Neural progenitor cell (in vitro differentiated cells): ENCODE measurements around the gene MINDY4B. TPM values are rescaled to one million over a fixed set of nuclear protein-coding genes. Genes with fewer than 3 reads are reported as not detected.

Experiments used
- DNase-seq: peaks from one replicate; pipeline ENCODE4 v3.0.0-alpha.2; 2016; ENCODE audit warnings: low spot score
- H2AFZ ChIP-seq: fragments of 200-600 bp; sonication (generic); replicated peaks from 2 replicates; pipeline ENCODE4 v1.6.1; 2016; ENCODE audit warnings: antibody characterized with exemption
- H3F3A ChIP-seq: fragments of 200-600 bp; sonication (generic); 2 replicates; pipeline ENCODE4 v1.6.1; 2016; ENCODE audit warnings: antibody characterized with exemption, low read depth
- H3K27ac ChIP-seq: fragments of 200-600 bp; sonication (generic); 2 replicates; pipeline ENCODE4 v1.5.1; 2016; ENCODE audit warnings: mild to moderate bottlenecking
- H3K27me3 ChIP-seq: fragments of 200-600 bp; sonication (generic); 2 replicates; pipeline ENCODE4 v1.6.1; 2016; ENCODE audit warnings: mild to moderate bottlenecking, moderate library complexity
- H3K36me3 ChIP-seq: fragments of 200-600 bp; sonication (generic); 2 replicates; pipeline ENCODE4 v1.5.1; 2016
- H3K4me1 ChIP-seq: fragments of 200-600 bp; sonication (generic); 2 replicates; pipeline ENCODE4 v1.6.1; 2016; ENCODE audit warnings: mixed run types
- H3K4me2 ChIP-seq: fragments of 200-600 bp; sonication (generic); 2 replicates; pipeline ENCODE4 v1.6.1; 2016
- H3K4me3 ChIP-seq: fragments of 200-600 bp; sonication (generic); 2 replicates; pipeline ENCODE4 v1.5.1; 2016
- H3K79me2 ChIP-seq: fragments of 200-600 bp; sonication (generic); 2 replicates; pipeline ENCODE4 v1.6.1; 2016; ENCODE audit warnings: low read depth
- H3K9ac ChIP-seq: fragments of 200-600 bp; sonication (generic); 2 replicates; pipeline ENCODE4 v1.6.1; 2016
- H3K9me3 ChIP-seq: fragments of 200-600 bp; sonication (generic); 2 replicates; pipeline ENCODE4 v1.5.1; 2016; ENCODE audit warnings: low read depth
- H4K20me1 ChIP-seq: fragments of 200-600 bp; sonication (generic); 2 replicates; pipeline ENCODE4 v1.6.1; 2016; ENCODE audit warnings: low read depth
- H3K27ac Mint-ChIP-seq: 3 replicates; pipeline ENCODE4 v1.8.0; 2021; ENCODE audit warnings: mixed read lengths
- H3K27me3 Mint-ChIP-seq: 2 replicates; pipeline ENCODE4 v1.8.0; 2022; ENCODE audit warnings: low read depth, mild to moderate bottlenecking, inconsistent platforms, moderate library complexity, mixed read lengths; ENCODE audit not compliant: insufficient read depth
- H3K36me3 Mint-ChIP-seq: 3 replicates; pipeline ENCODE4 v1.8.0; 2021; ENCODE audit warnings: mixed read lengths
- H3K4me1 Mint-ChIP-seq: 3 replicates; pipeline ENCODE4 v1.8.0; 2021; ENCODE audit warnings: mixed read lengths
- H3K4me3 Mint-ChIP-seq: 3 replicates; pipeline ENCODE4 v1.8.0; 2021; ENCODE audit warnings: mild to moderate bottlenecking, moderate library complexity, mixed read lengths
- H3K9me3 Mint-ChIP-seq: 3 replicates; pipeline ENCODE4 v1.8.0; 2020; ENCODE audit warnings: mixed read lengths
- EZH2 ChIP-seq: fragments of 200-600 bp; sonication (generic); IDR thresholded peaks from 2 replicates; pipeline ENCODE4 v1.6.1; 2017; ENCODE audit warnings: antibody characterized with exemption, mild to moderate bottlenecking, moderate library complexity
- EZH2phosphoT487 ChIP-seq: fragments of 200-600 bp; sonication (generic); IDR thresholded peaks from 2 replicates; pipeline ENCODE4 v1.6.1; 2017; ENCODE audit warnings: antibody characterized with exemption
- total RNA-seq: library from RNA; depleted of rRNA; stranded (reverse); fragments of >200 nt; gene quantifications from 2 replicates; pipeline ENCODE4 v1.2.3, GENCODE V29; 2015; ENCODE audit warnings: low replicate concordance
- TF ChIP-seq, protein P1 (sequence below): fragments of 200-600 bp; sonication (generic); IDR thresholded peaks from 2 replicates; pipeline ENCODE4 v1.5.1; 2017; ENCODE audit warnings: antibody characterized with exemption, mild to moderate bottlenecking

Gene MINDY4B
- total RNA-seq, 1 donor from 2014 or later = not detected

DNA sequence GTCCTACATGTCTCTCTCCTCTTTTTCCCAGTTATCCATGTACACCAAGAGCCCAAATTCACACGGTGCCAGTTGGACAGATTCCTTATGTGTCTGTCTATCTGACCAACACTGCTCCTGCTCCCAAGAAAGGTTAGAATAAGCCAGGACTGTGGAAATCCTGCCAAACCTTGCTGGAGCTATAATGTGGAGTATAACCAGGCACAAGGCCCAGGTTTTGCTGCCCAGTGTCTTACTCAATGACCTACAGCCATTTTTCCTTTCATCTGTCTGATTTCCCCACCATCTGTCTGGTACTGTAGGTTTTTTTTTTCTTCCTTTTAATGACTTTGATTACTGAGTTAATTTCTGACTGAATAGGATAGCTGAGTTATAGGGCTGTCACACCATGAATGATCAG, 26.5 kb upstream of the MINDY4B start:
- Histone ChIP-seq H3K79me2 (no peaks in the 10 kb centered on the region), H3K27me3 (no peaks in the 10 kb centered on the region), H3F3A (no peaks in the 10 kb centered on the region), H3K36me3 (no peaks in the 10 kb centered on the region), H3K4me1 (no peaks in the 10 kb centered on the region), H3K27ac (no peak overlapping the region), H2AFZ (no peak overlapping the region), H3K4me3 (no peak overlapping the region), H4K20me1 (no peaks in the 10 kb centered on the region), H3K4me2 (no peak overlapping the region), H3K9me3 (no peaks in the 10 kb centered on the region), H3K9ac (no peak overlapping the region)
- no peaks in the 10 kb centered on the region for H3K9me3 Mint-ChIP-seq
- TF ChIP-seq, protein P1, sequence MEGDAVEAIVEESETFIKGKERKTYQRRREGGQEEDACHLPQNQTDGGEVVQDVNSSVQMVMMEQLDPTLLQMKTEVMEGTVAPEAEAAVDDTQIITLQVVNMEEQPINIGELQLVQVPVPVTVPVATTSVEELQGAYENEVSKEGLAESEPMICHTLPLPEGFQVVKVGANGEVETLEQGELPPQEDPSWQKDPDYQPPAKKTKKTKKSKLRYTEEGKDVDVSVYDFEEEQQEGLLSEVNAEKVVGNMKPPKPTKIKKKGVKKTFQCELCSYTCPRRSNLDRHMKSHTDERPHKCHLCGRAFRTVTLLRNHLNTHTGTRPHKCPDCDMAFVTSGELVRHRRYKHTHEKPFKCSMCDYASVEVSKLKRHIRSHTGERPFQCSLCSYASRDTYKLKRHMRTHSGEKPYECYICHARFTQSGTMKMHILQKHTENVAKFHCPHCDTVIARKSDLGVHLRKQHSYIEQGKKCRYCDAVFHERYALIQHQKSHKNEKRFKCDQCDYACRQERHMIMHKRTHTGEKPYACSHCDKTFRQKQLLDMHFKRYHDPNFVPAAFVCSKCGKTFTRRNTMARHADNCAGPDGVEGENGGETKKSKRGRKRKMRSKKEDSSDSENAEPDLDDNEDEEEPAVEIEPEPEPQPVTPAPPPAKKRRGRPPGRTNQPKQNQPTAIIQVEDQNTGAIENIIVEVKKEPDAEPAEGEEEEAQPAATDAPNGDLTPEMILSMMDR = no peak
- TF ChIP-seq EZH2phosphoT487 (no peak), EZH2 (no peak)
- no peaks in the 10 kb centered on the region for H3K36me3 Mint-ChIP-seq
- no peak for DNase-seq
- no peak overlapping the region for H3K4me3 Mint-ChIP-seq
- no peaks in the 10 kb centered on the region for H3K27me3 Mint-ChIP-seq
- no peak overlapping the region for H3K27ac Mint-ChIP-seq
- H3K4me1 Mint-ChIP-seq = no peaks in the 10 kb centered on the region

DNA sequence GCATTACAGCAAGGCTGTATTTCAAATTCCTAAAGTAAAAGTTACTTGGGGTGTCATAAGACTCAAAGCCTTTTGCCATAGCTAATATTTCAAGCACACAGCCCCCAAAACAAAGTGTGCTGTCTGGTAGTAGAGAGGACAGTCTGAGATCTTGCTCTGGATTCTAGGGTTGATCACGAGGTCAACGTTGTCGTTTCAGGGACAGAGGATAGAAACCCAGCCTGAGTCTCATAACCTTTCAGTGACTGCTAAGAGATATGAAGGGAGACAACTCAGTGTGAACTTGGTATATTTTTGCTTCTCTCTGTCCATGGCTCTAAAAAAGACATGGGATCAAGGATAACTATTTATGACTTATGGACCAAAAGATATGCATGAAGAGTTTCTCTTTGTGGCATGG, 25.6 kb upstream of the MINDY4B start:
- no peaks in the 10 kb centered on the region for H3K36me3 ChIP-seq
- H3K9ac ChIP-seq = no peak overlapping the region
- H2AFZ ChIP-seq = peak overlapping the region; percentile 57
- no peaks in the 10 kb centered on the region for H3K4me1 ChIP-seq
- no peaks in the 10 kb centered on the region for H4K20me1 ChIP-seq
- H3K79me2 ChIP-seq = no peaks in the 10 kb centered on the region
- no peaks in the 10 kb centered on the region for H3K27me3 Mint-ChIP-seq
- no peak overlapping the region for H3K4me2 ChIP-seq
- peaks cover 2% of the 10 kb centered on the region for H3K4me1 Mint-ChIP-seq
- H3K27ac Mint-ChIP-seq = no peak overlapping the region
- no peaks in the 10 kb centered on the region for H3K9me3 Mint-ChIP-seq
- H3K4me3 Mint-ChIP-seq = no peak overlapping the region
- no peaks in the 10 kb centered on the region for H3K36me3 Mint-ChIP-seq
- no peaks in the 10 kb centered on the region for H3K27me3 ChIP-seq
- no peak overlapping the region for H3K27ac ChIP-seq
- TF ChIP-seq EZH2phosphoT487 (no peak), EZH2 (no peak)
- TF ChIP-seq, protein P1 = no peak
- no peak for DNase-seq
- H3K4me3 ChIP-seq = no peak overlapping the region
- H3K9me3 ChIP-seq = no peaks in the 10 kb centered on the region
- no peaks in the 10 kb centered on the region for H3F3A ChIP-seq

- Mint-ChIP-seq H3K9me3 (no peaks in the 10 kb centered on the region), H3K27ac (no peak overlapping the region), H3K4me1 (peaks cover 6% of the 10 kb centered on the region), H3K36me3 (no peaks in the 10 kb centered on the region), H3K27me3 (no peaks in the 10 kb centered on the region), H3K4me3 (no peak overlapping the region)
- H3K4me2 ChIP-seq = no peak overlapping the region
- DNase-seq = no peak
- H3K9me3 ChIP-seq = no peaks in the 10 kb centered on the region
- TF ChIP-seq EZH2 (no peak), EZH2phosphoT487 (no peak)
- TF ChIP-seq, protein P1 = no peak
- H3K27me3 ChIP-seq = no peaks in the 10 kb centered on the region
- no peaks in the 10 kb centered on the region for H3F3A ChIP-seq
- H4K20me1 ChIP-seq = no peaks in the 10 kb centered on the region
- no peak overlapping the region for H3K27ac ChIP-seq
- H3K79me2 ChIP-seq = no peaks in the 10 kb centered on the region
- H3K9ac ChIP-seq = no peak overlapping the region
- H2AFZ ChIP-seq = no peak overlapping the region
- H3K4me1 ChIP-seq = no peaks in the 10 kb centered on the region
- no peak overlapping the region for H3K4me3 ChIP-seq
- H3K36me3 ChIP-seq = no peaks in the 10 kb centered on the region
Observed at GRCh38 chr3:150928234-150928633, 23.0 kb upstream of the MINDY4B start.

- Mint-ChIP-seq H3K4me3 (no peak overlapping the region), H3K27ac (no peak overlapping the region), H3K36me3 (no peaks in the 10 kb centered on the region), H3K27me3 (no peaks in the 10 kb centered on the region), H3K4me1 (peaks cover 6% of the 10 kb centered on the region), H3K9me3 (no peaks in the 10 kb centered on the region)
- H3F3A ChIP-seq = no peaks in the 10 kb centered on the region
- no peak for DNase-seq
- H3K27ac ChIP-seq = no peak overlapping the region
- no peak overlapping the region for H3K4me2 ChIP-seq
- no peak for TF ChIP-seq EZH2phosphoT487
- TF ChIP-seq, protein P1 = no peak
- no peak for TF ChIP-seq EZH2
- H3K27me3 ChIP-seq = no peaks in the 10 kb centered on the region
- H3K9me3 ChIP-seq = no peaks in the 10 kb centered on the region
- no peak overlapping the region for H2AFZ ChIP-seq
- no peaks in the 10 kb centered on the region for H3K79me2 ChIP-seq
- H3K4me3 ChIP-seq = no peak overlapping the region
- no peaks in the 10 kb centered on the region for H3K4me1 ChIP-seq
- H4K20me1 ChIP-seq = no peaks in the 10 kb centered on the region
- H3K36me3 ChIP-seq = no peaks in the 10 kb centered on the region
- H3K9ac ChIP-seq = no peak overlapping the region
Observed at GRCh38 chr3:150926328-150926727, 21.1 kb upstream of the MINDY4B start.
